ENCODE measurements around the gene SCLY.

The SCLY gene

GRCh38 chr2:238127165-238128060, 66.6 kb downstream of the SCLY start:
- no peaks in the 10 kb centered on the region for H3K27me3 ChIP-seq (ENCODE audit: control insufficient read depth, insufficient read depth, low read length)
- no peak overlapping the region for H3K9ac ChIP-seq (ENCODE audit: low read depth, low read length)
- no peaks in the 10 kb centered on the region for H3K4me1 ChIP-seq (ENCODE audit: control insufficient read depth, insufficient read depth, low read length)
- no peaks in the 10 kb centered on the region for H3K36me3 ChIP-seq (ENCODE audit: control insufficient read depth, insufficient read depth, low read length)
- H3K4me3 ChIP-seq (ENCODE audit: low read depth, low read length): no peak overlapping the region
- H3K9me3 ChIP-seq (ENCODE audit: control insufficient read depth, insufficient read depth, low read length): no peaks in the 10 kb centered on the region

GRCh38 chr2:238128061-238128440, 67.2 kb downstream of the SCLY start:
- Histone ChIP-seq H3K4me3 (ENCODE audit: low read depth, low read length) (no peak overlapping the region), H3K36me3 (ENCODE audit: control insufficient read depth, insufficient read depth, low read length) (no peaks in the 10 kb centered on the region), H3K4me1 (ENCODE audit: control insufficient read depth, insufficient read depth, low read length) (no peaks in the 10 kb centered on the region), H3K9me3 (ENCODE audit: control insufficient read depth, insufficient read depth, low read length) (no peaks in the 10 kb centered on the region), H3K9ac (ENCODE audit: low read depth, low read length) (no peak overlapping the region), H3K27me3 (ENCODE audit: control insufficient read depth, insufficient read depth, low read length) (no peaks in the 10 kb centered on the region)

GRCh38 chr2:238128534-238129001, 67.8 kb downstream of the SCLY start:
- peak overlapping the region; percentile 18 for H3K4me3 ChIP-seq (ENCODE audit: low read depth, low read length)
- no peaks in the 10 kb centered on the region for H3K27me3 ChIP-seq (ENCODE audit: control insufficient read depth, insufficient read depth, low read length)
- H3K4me1 ChIP-seq (ENCODE audit: control insufficient read depth, insufficient read depth, low read length): no peaks in the 10 kb centered on the region
- no peaks in the 10 kb centered on the region for H3K36me3 ChIP-seq (ENCODE audit: control insufficient read depth, insufficient read depth, low read length)
- H3K9ac ChIP-seq (ENCODE audit: low read depth, low read length): no peak overlapping the region
- no peaks in the 10 kb centered on the region for H3K9me3 ChIP-seq (ENCODE audit: control insufficient read depth, insufficient read depth, low read length)

- Histone ChIP-seq H3K4me1 (ENCODE audit: control insufficient read depth, insufficient read depth, low read length) (no peaks in the 10 kb centered on the region), H3K27me3 (ENCODE audit: control insufficient read depth, insufficient read depth, low read length) (no peaks in the 10 kb centered on the region), H3K9ac (ENCODE audit: low read depth, low read length) (no peak overlapping the region), H3K4me3 (ENCODE audit: low read depth, low read length) (no peak overlapping the region), H3K9me3 (ENCODE audit: control insufficient read depth, insufficient read depth, low read length) (no peaks in the 10 kb centered on the region), H3K36me3 (ENCODE audit: control insufficient read depth, insufficient read depth, low read length) (no peaks in the 10 kb centered on the region)
Observed at GRCh38 chr2:238129166-238130010, 68.6 kb downstream of the SCLY start.

- Histone ChIP-seq H3K36me3 (ENCODE audit: control insufficient read depth, insufficient read depth, low read length) (no peaks in the 10 kb centered on the region), H3K9me3 (ENCODE audit: control insufficient read depth, insufficient read depth, low read length) (no peaks in the 10 kb centered on the region), H3K27me3 (ENCODE audit: control insufficient read depth, insufficient read depth, low read length) (no peaks in the 10 kb centered on the region), H3K9ac (ENCODE audit: low read depth, low read length) (no peak overlapping the region), H3K4me3 (ENCODE audit: low read depth, low read length) (no peak overlapping the region), H3K4me1 (ENCODE audit: control insufficient read depth, insufficient read depth, low read length) (no peaks in the 10 kb centered on the region)
Observed at GRCh38 chr2:238130111-238130695, 69.4 kb downstream of the SCLY start.

GRCh38 chr2:238130696-238131628, 70.2 kb downstream of the SCLY start:
- Histone ChIP-seq H3K4me1 (ENCODE audit: control insufficient read depth, insufficient read depth, low read length) (no peaks in the 10 kb centered on the region), H3K9ac (ENCODE audit: low read depth, low read length) (no peak overlapping the region), H3K4me3 (ENCODE audit: low read depth, low read length) (no peak overlapping the region), H3K27me3 (ENCODE audit: control insufficient read depth, insufficient read depth, low read length) (no peaks in the 10 kb centered on the region), H3K9me3 (ENCODE audit: control insufficient read depth, insufficient read depth, low read length) (no peaks in the 10 kb centered on the region), H3K36me3 (ENCODE audit: control insufficient read depth, insufficient read depth, low read length) (no peaks in the 10 kb centered on the region)

- Histone ChIP-seq H3K9ac (ENCODE audit: low read depth, low read length) (no peak overlapping the region), H3K4me3 (ENCODE audit: low read depth, low read length) (no peak overlapping the region), H3K4me1 (ENCODE audit: control insufficient read depth, insufficient read depth, low read length) (no peaks in the 10 kb centered on the region), H3K36me3 (ENCODE audit: control insufficient read depth, insufficient read depth, low read length) (no peaks in the 10 kb centered on the region), H3K9me3 (ENCODE audit: control insufficient read depth, insufficient read depth, low read length) (no peaks in the 10 kb centered on the region), H3K27me3 (ENCODE audit: control insufficient read depth, insufficient read depth, low read length) (no peaks in the 10 kb centered on the region)
Observed at GRCh38 chr2:238131761-238132462, 71.1 kb downstream of the SCLY start.

GRCh38 chr2:238132463-238133450, 72.0 kb downstream of the SCLY start:
- no peaks in the 10 kb centered on the region for H3K4me1 ChIP-seq (ENCODE audit: control insufficient read depth, insufficient read depth, low read length)
- H3K4me3 ChIP-seq (ENCODE audit: low read depth, low read length): no peak overlapping the region
- H3K9ac ChIP-seq (ENCODE audit: low read depth, low read length): no peak overlapping the region
- no peaks in the 10 kb centered on the region for H3K27me3 ChIP-seq (ENCODE audit: control insufficient read depth, insufficient read depth, low read length)
- no peaks in the 10 kb centered on the region for H3K9me3 ChIP-seq (ENCODE audit: control insufficient read depth, insufficient read depth, low read length)
- H3K36me3 ChIP-seq (ENCODE audit: control insufficient read depth, insufficient read depth, low read length): no peaks in the 10 kb centered on the region

- no peaks in the 10 kb centered on the region for H3K4me1 ChIP-seq (ENCODE audit: control insufficient read depth, insufficient read depth, low read length)
- H3K9me3 ChIP-seq (ENCODE audit: control insufficient read depth, insufficient read depth, low read length): no peaks in the 10 kb centered on the region
- H3K27me3 ChIP-seq (ENCODE audit: control insufficient read depth, insufficient read depth, low read length): no peaks in the 10 kb centered on the region
- no peaks in the 10 kb centered on the region for H3K36me3 ChIP-seq (ENCODE audit: control insufficient read depth, insufficient read depth, low read length)
- H3K9ac ChIP-seq (ENCODE audit: low read depth, low read length): no peak overlapping the region
- H3K4me3 ChIP-seq (ENCODE audit: low read depth, low read length): no peak overlapping the region
Observed at GRCh38 chr2:238133499-238134392, 72.9 kb downstream of the SCLY start.

Data from iPS-15b (cell line).